ENCODE results near the gene SRGAP3. TPM values are rescaled to one million over a fixed set of nuclear protein-coding genes. Genes with fewer than 3 reads are reported as not detected.
A peak's percentile ranks its signal among the peaks of the same experiment; 100 is the strongest.

Gene SRGAP3
- total and polyA plus RNA-seq, 8 donors = 0.31 to 31.7 (median 5.8) TPM

GRCh38 chr3:9000041-9000440, 249.4 kb downstream of the SRGAP3 start:
- Histone ChIP-seq H3K27me3 (no peaks in the 10 kb centered on the region), H3K36me3 (no peaks in the 10 kb centered on the region), H3K9me3 (no peaks in the 10 kb centered on the region), H3K4me1 (peaks cover 0 to 11% (median 10%) of the 10 kb centered on the region in 4 donors), H3K4me3 (no peak overlapping the region), H3K27ac (no peak overlapping the region)
- no peak for DNase-seq
- TF ChIP-seq EP300 (IDR thresholded peaks at IDR 0.05) = no peak
- intact Hi-C loops (cut with DNase I; ENCODE audit: low total_unique reads) = no loop called here

GRCh38 chr3:8997151-8997550, 252.3 kb downstream of the SRGAP3 start:
- DNase-seq = no peak
- WGBS, 5 donors = 64 to 69% (median 68%) methylated on average over 3 of the region's 3 CpGs
- no peaks in the 10 kb centered on the region for H3K9me3 ChIP-seq
- peaks cover 0 to 11% (median 10%) of the 10 kb centered on the region in 4 donors for H3K4me1 ChIP-seq
- H3K27ac ChIP-seq = peak overlapping the region in 1 of 5 donors; percentile 62
- H3K36me3 ChIP-seq = peaks cover 0 to 6% (median 0%) of the 10 kb centered on the region in 4 donors
- H3K27me3 ChIP-seq = no peaks in the 10 kb centered on the region
- no peak for TF ChIP-seq POLR2AphosphoS5 (IDR thresholded peaks at IDR 0.05)
- no peak for TF ChIP-seq CTCF (IDR thresholded peaks at IDR 0.05)
- no peak for TF ChIP-seq EP300 (IDR thresholded peaks at IDR 0.05)
- no peak for TF ChIP-seq POLR2A (IDR thresholded peaks at IDR 0.05)
- intact Hi-C loops (cut with DNase I; ENCODE audit: low total_unique reads) = no loop called here
- no peak overlapping the region for H3K4me3 ChIP-seq

- peak; percentile 71 to 86 for DNase-seq
- TF ChIP-seq EP300 (IDR thresholded peaks at IDR 0.05) = no peak
- no peak for TF ChIP-seq POLR2A (IDR thresholded peaks at IDR 0.05)
- TF ChIP-seq CTCF (IDR thresholded peaks at IDR 0.05) = peak in 3 of 7 experiments; percentile 6 to 55 (median 12)
- TF ChIP-seq POLR2AphosphoS5 (IDR thresholded peaks at IDR 0.05) = peak in 2 of 3 donors; percentile 12 to 13
These were observed 252.7 kb downstream of the SRGAP3 start for GRCh38 chr3:8996681-8997121.

GRCh38 chr3:8996216-8996615, 253.2 kb downstream of the SRGAP3 start:
- DNase-seq = no peak
- Histone ChIP-seq H3K36me3 (peaks cover 0 to 6% (median 0%) of the 10 kb centered on the region in 4 donors), H3K4me3 (no peak overlapping the region), H3K27me3 (no peaks in the 10 kb centered on the region), H3K4me1 (peaks cover 0 to 11% (median 10%) of the 10 kb centered on the region in 4 donors), H3K9me3 (no peaks in the 10 kb centered on the region), H3K27ac (peak overlapping the region in 2 of 5 donors; percentile 30 to 62)
- intact Hi-C loops (cut with DNase I; ENCODE audit: low total_unique reads) = no loop called here
- TF ChIP-seq POLR2AphosphoS5 (IDR thresholded peaks at IDR 0.05) = no peak
- no peak for TF ChIP-seq CTCF (IDR thresholded peaks at IDR 0.05)
- TF ChIP-seq EP300 (IDR thresholded peaks at IDR 0.05) = no peak
- TF ChIP-seq POLR2A (IDR thresholded peaks at IDR 0.05) = no peak
- 65 to 92% (median 82%) methylated on average over 2 of the region's 2 CpGs for WGBS, 5 donors

More at GRCh38 chr3:8996681-8997121, 252.7 kb downstream of the SRGAP3 start:
- H3K36me3 ChIP-seq = peaks cover 0 to 6% (median 0%) of the 10 kb centered on the region in 4 donors
- H3K4me1 ChIP-seq = peaks cover 0 to 11% (median 10%) of the 10 kb centered on the region in 4 donors
- no peaks in the 10 kb centered on the region for H3K27me3 ChIP-seq
- H3K9me3 ChIP-seq = no peaks in the 10 kb centered on the region
- H3K27ac ChIP-seq = peak overlapping the region in 2 of 5 donors; percentile 30 to 62
- intact Hi-C loops (cut with DNase I; ENCODE audit: low total_unique reads) = no loop called here
- no peak overlapping the region for H3K4me3 ChIP-seq
- whole genome bisulfite sequencing, 5 donors = 30 to 44% (median 40%) methylated on average over 12 of the region's 12 CpGs

GRCh38 chr3:8994226-8994625, 255.2 kb downstream of the SRGAP3 start:
- Histone ChIP-seq H3K27ac (no peak overlapping the region), H3K4me1 (peaks cover 0 to 11% (median 10%) of the 10 kb centered on the region in 4 donors), H3K4me3 (no peak overlapping the region), H3K9me3 (no peaks in the 10 kb centered on the region), H3K27me3 (no peaks in the 10 kb centered on the region), H3K36me3 (peaks cover 0 to 6% (median 2%) of the 10 kb centered on the region in 4 donors)
- no peak for DNase-seq
- intact Hi-C loops (cut with DNase I; ENCODE audit: low total_unique reads) = loop anchor here (5.0 kb wide), 1 partner anchor 78 kb away; no protein-coding TSS in a partner anchor
- 92 to 95% (median 93%) methylated on average over 15 of the region's 15 CpGs for WGBS, 5 donors
- no peak for TF ChIP-seq EP300 (IDR thresholded peaks at IDR 0.05)
- no peak for TF ChIP-seq POLR2A (IDR thresholded peaks at IDR 0.05)
- no peak for TF ChIP-seq CTCF (IDR thresholded peaks at IDR 0.05)
- TF ChIP-seq POLR2AphosphoS5 (IDR thresholded peaks at IDR 0.05) = no peak
